OCI-LY3 (cell line): ENCODE results near the gene DMAC2L.

Experiments used
- CTCF ChIP-seq: fragments of 200-600, 300-600 bp; sonication (generic); IDR thresholded peaks from 2 replicates; pipeline ENCODE4 v1.5.1; 2014; ENCODE audit warnings: antibody characterized with exemption, low read length, low read depth
- EZH2phosphoT487 ChIP-seq: fragments of 200-600 bp; shearing (Covaris generic); IDR thresholded peaks from 2 replicates; pipeline ENCODE4 v1.6.1; 2018; ENCODE audit warnings: antibody characterized with exemption, mixed run types, low read depth

- TF ChIP-seq CTCF = no peak
- TF ChIP-seq EZH2phosphoT487 = no peak
Observed at GRCh38 chr14:50366115-50366514, 54.0 kb downstream of the DMAC2L start.
